PC-9 (cell line): Measurements from ENCODE around the gene GK. TPM values are rescaled to one million over a fixed set of nuclear protein-coding genes. Genes with fewer than 3 reads are reported as not detected.
A peak's percentile ranks its signal among the peaks of the same experiment; 100 is the strongest.

ENCODE experiments used
- BruUV-seq: library from RNA; stranded (reverse); fragments of 400-500 nt; replicated peaks from 2 replicates; lab custom pipeline; 2021; lab: Mats Ljungman, UMichigan
- CTCF ChIA-PET: fragments of 300-600 bp; sonication (Branson Sonifier 250); formaldehyde crosslinking; loops from one replicate; lab custom pipeline; 2022; ENCODE audit warnings: antibody characterized with exemption; lab: Charles Lee
- POLR2A ChIA-PET: fragments of 300-600 bp; sonication (Branson Sonifier 250); formaldehyde crosslinking; loops from one replicate; lab custom pipeline; 2022; ENCODE audit warnings: antibody characterized with exemption; ENCODE audit not compliant: unreplicated experiment; lab: Charles Lee
- DNase-seq, 2 experiments: peaks; one replicate each; pipeline versions ENCODE4 v3.0.0 to v3.0.0-alpha.2; 2015 to 2022; ENCODE audit warnings: mixed read lengths in 1 of 2
- H2AFZ ChIP-seq: fragments of 200-600 bp; sonication (generic); 2 replicates; pipeline ENCODE4 v1.8.1; 2017; ENCODE audit warnings: antibody characterized with exemption
- H3F3A ChIP-seq: fragments of 200-600 bp; sonication (generic); 2 replicates; pipeline ENCODE4 v1.8.1; 2017; ENCODE audit warnings: antibody characterized with exemption, mild to moderate bottlenecking, low read depth; ENCODE audit not compliant: insufficient read depth
- H3K27ac ChIP-seq: fragments of 200-600 bp; sonication (generic); 2 replicates; pipeline ENCODE4 v1.6.1; 2016; ENCODE audit warnings: mixed run types
- H3K27me3 ChIP-seq: fragments of 200-600 bp; sonication (generic); 2 replicates; pipeline ENCODE4 v1.6.1; 2016; ENCODE audit warnings: low read depth, mixed run types; ENCODE audit not compliant: insufficient read depth
- H3K36me3 ChIP-seq: fragments of 200-600 bp; sonication (generic); 2 replicates; pipeline ENCODE4 v1.6.1; 2016; ENCODE audit warnings: low read depth, mixed run types
- H3K4me1 ChIP-seq: fragments of 200-600 bp; sonication (generic); replicated peaks from 2 replicates; pipeline ENCODE4 v1.6.1; 2016; ENCODE audit warnings: mixed run types; ENCODE audit not compliant: insufficient read depth
- H3K4me2 ChIP-seq: fragments of 200-600 bp; sonication (generic); 2 replicates; pipeline ENCODE4 v1.6.1; 2017; ENCODE audit warnings: mixed run types
- H3K4me3 ChIP-seq: fragments of 200-600 bp; sonication (generic); 2 replicates; pipeline ENCODE4 v1.6.1; 2016; ENCODE audit warnings: mixed run types
- H3K79me2 ChIP-seq: fragments of 200-600 bp; sonication (generic); 2 replicates; pipeline ENCODE4 v1.6.1; 2017; ENCODE audit warnings: low read depth, mixed run types
- H3K9me2 ChIP-seq: fragments of 200-600 bp; sonication (generic); 2 replicates; pipeline ENCODE4 v1.8.1; 2017; ENCODE audit warnings: mild to moderate bottlenecking; ENCODE audit not compliant: insufficient read depth
- H3K9me3 ChIP-seq: fragments of 200-600 bp; sonication (generic); 2 replicates; pipeline ENCODE4 v1.8.1; 2016; ENCODE audit warnings: low read depth; ENCODE audit not compliant: insufficient read depth
- H4K20me1 ChIP-seq: fragments of 200-600 bp; sonication (generic); 2 replicates; pipeline ENCODE4 v1.8.1; 2017; ENCODE audit not compliant: insufficient read depth
- CTCF ChIP-seq: fragments of 200-600 bp; sonication (generic); conservative IDR thresholded peaks from 2 replicates; pipeline ENCODE4 v1.6.1; 2017; ENCODE audit warnings: mixed run types, antibody characterized with exemption, mild to moderate bottlenecking, moderate library complexity
- EZH2 ChIP-seq: fragments of 200-600 bp; sonication (generic); IDR thresholded peaks from 2 replicates; pipeline ENCODE4 v1.8.0; 2017; ENCODE audit warnings: antibody characterized with exemption, low read depth
- intact Hi-C: fragments of 100-400 bp; cut with micrococcal nuclease; formaldehyde crosslinking; loops from one replicate; pipeline ENCODE4 v1.10.0; 2022; ENCODE audit not compliant: unreplicated experiment
- total RNA-seq: library from RNA; stranded (reverse); gene quantifications from 2 replicates; pipeline ENCODE4 v1.2.3, GENCODE V29; 2021

GK gene
- total RNA-seq, 1 experiment from 2014 or later = 5.4 TPM

DNA sequence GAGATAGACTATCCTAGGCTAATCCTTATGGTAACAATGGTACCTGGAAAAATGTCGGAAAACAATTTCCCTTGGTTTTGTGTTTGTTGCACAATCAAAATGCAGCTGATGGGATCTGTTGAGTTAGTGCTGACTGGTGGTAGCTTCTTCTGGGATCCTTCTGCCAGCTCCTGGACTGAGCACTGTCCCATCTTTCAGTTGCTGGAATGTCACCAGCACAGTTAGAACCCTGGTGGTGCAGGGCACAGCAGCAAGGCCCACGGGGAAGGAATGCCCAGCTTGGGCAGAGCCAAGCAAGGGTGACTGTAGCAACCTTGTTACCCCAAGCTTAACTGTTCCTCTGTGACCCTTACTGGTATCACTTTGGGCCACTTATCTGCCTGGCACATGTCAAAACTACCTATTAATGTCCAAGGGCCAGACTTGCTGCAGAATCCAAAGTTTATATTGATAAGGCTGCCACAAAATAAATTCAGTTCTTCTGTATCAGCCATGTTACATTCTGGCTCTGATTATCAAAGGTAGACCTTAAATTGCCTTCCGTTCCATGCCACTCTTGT is 53.1 kb downstream of the GK start:
- no peaks in the 10 kb centered on the region for H3K79me2 ChIP-seq
- H3K4me2 ChIP-seq = no peak overlapping the region
- no peaks in the 10 kb centered on the region for H3K9me3 ChIP-seq
- no peaks in the 10 kb centered on the region for H3F3A ChIP-seq
- H3K9me2 ChIP-seq = no peaks in the 10 kb centered on the region
- DNase-seq = no peak
- H3K27me3 ChIP-seq = no peaks in the 10 kb centered on the region
- no TSS peak for BruUV-seq
- H2AFZ ChIP-seq = no peak overlapping the region
- no peak overlapping the region for H3K27ac ChIP-seq
- TF ChIP-seq CTCF = no peak
- no peak for TF ChIP-seq EZH2
- ChIA-PET CTCF (no interaction called here), POLR2A (no interaction called here)
- no peak overlapping the region for H3K4me3 ChIP-seq
- intact Hi-C loops = no loop called here
- no peaks in the 10 kb centered on the region for H4K20me1 ChIP-seq
- no peaks in the 10 kb centered on the region for H3K4me1 ChIP-seq
- no peaks in the 10 kb centered on the region for H3K36me3 ChIP-seq

GRCh38 chrX:30712214-30712613 is 59.0 kb downstream of the GK start:
- Histone ChIP-seq H4K20me1 (no peaks in the 10 kb centered on the region), H3K9me2 (no peaks in the 10 kb centered on the region), H3K79me2 (no peaks in the 10 kb centered on the region), H3K4me3 (no peak overlapping the region), H2AFZ (no peak overlapping the region), H3K27ac (no peak overlapping the region), H3F3A (no peaks in the 10 kb centered on the region), H3K4me2 (no peak overlapping the region), H3K27me3 (no peaks in the 10 kb centered on the region), H3K36me3 (no peaks in the 10 kb centered on the region), H3K4me1 (no peaks in the 10 kb centered on the region), H3K9me3 (no peaks in the 10 kb centered on the region)
- TF ChIP-seq CTCF (no peak), EZH2 (no peak)
- DNase-seq = no peak
- CTCF ChIA-PET = no interaction called here
- BruUV-seq = no TSS peak
- POLR2A ChIA-PET = no interaction called here
- intact Hi-C loops = no loop called here

DNA sequence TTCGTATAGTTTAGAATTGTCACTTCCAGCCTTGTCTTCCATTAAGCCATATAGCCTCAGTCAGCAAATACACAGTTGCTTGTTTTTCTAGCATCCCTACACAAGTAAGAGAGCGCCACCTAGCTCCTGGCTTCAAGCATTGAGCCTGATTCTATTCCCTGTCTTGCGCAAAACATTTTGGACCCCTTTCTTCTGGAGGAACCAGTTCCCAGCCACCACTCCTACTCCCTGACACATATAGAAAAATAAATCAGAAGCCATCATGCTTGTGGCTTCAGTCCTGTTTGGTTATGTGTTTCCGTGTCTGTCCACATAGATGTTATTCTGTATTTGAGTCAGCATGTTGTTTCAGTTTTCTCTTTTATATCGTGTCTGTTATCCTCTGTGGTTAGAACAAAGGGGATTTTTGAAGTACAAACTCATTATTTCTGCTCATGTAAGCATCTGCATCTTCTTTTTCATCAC is 59.9 kb downstream of the GK start:
- no peaks in the 10 kb centered on the region for H3K27me3 ChIP-seq
- CTCF ChIA-PET = no interaction called here
- intact Hi-C loops = loop anchor here (1.0 kb wide), 1 partner anchor 143 kb away; no protein-coding TSS in a partner anchor

More for the DNA sequence above, 59.9 kb downstream of the GK start:
- H3K4me3 ChIP-seq = no peak overlapping the region
- H3K4me1 ChIP-seq = no peaks in the 10 kb centered on the region
- no peaks in the 10 kb centered on the region for H3F3A ChIP-seq
- H4K20me1 ChIP-seq = no peaks in the 10 kb centered on the region
- TF ChIP-seq EZH2 (no peak), CTCF (peak; percentile 70)
- no peaks in the 10 kb centered on the region for H3K9me2 ChIP-seq
- H3K9me3 ChIP-seq = no peaks in the 10 kb centered on the region
- DNase-seq = peak in 1 of 2 experiments; percentile 22
- no peaks in the 10 kb centered on the region for H3K79me2 ChIP-seq
- H3K4me2 ChIP-seq = no peak overlapping the region
- no peaks in the 10 kb centered on the region for H3K36me3 ChIP-seq
- H3K27ac ChIP-seq = no peak overlapping the region
- POLR2A ChIA-PET = no interaction called here
- no TSS peak for BruUV-seq
- H2AFZ ChIP-seq = no peak overlapping the region
